HepG2 (cell line): ENCODE measurements around the gene PCBP1. TPM values are rescaled to one million over a fixed set of nuclear protein-coding genes. Genes with fewer than 3 reads are reported as not detected.
A peak's percentile ranks its signal among the peaks of the same experiment; 100 is the strongest.

Experiments
- ADNP ChIP-seq: sonication (generic); formaldehyde crosslinking; IDR thresholded peaks from 2 replicates; pipeline ENCODE4 v1.4.0; 2020; ENCODE audit warnings: missing genetic modification reagents
- ARID5B ChIP-seq: IDR thresholded peaks from 2 replicates; pipeline ENCODE4 v1.4.0; 2020; ENCODE audit warnings: mild to moderate bottlenecking, missing genetic modification reagents
- GLI4 ChIP-seq: sonication (generic); formaldehyde crosslinking; IDR thresholded peaks from 2 replicates; pipeline ENCODE4 v1.5.1; 2020; ENCODE audit warnings: missing genetic modification reagents, mild to moderate bottlenecking, moderate library complexity, borderline replicate concordance
- MTA1 ChIP-seq: sonication (generic); formaldehyde crosslinking; IDR thresholded peaks from 2 replicates; pipeline ENCODE4 v1.4.0; 2020; ENCODE audit warnings: missing genetic modification reagents, mild to moderate bottlenecking, borderline replicate concordance
- NFKBIZ ChIP-seq: IDR thresholded peaks from 2 replicates; pipeline ENCODE4 v1.6.1; 2018; ENCODE audit warnings: missing genetic modification reagents, missing compliant biosample characterization
- PAXIP1 ChIP-seq: sonication (generic); formaldehyde crosslinking; conservative IDR thresholded peaks from 2 replicates; pipeline ENCODE4 v1.4.0; 2020; ENCODE audit warnings: mild to moderate bottlenecking, missing genetic modification reagents, moderate library complexity
- SMARCC2 ChIP-seq: fragments of 450-650 bp; IDR thresholded peaks from 2 replicates; pipeline ENCODE4 v1.6.1; 2017; ENCODE audit warnings: antibody characterized with exemption, mild to moderate bottlenecking
- SP2 ChIP-seq: sonication (generic); formaldehyde crosslinking; IDR thresholded peaks from 2 replicates; pipeline ENCODE4 v1.5.1; 2020; ENCODE audit warnings: mild to moderate bottlenecking, missing genetic modification reagents
- TBX2 ChIP-seq: sonication (generic); formaldehyde crosslinking; IDR thresholded peaks from 2 replicates; pipeline ENCODE4 v1.5.0; 2020; ENCODE audit warnings: missing genetic modification reagents, mild to moderate bottlenecking, borderline replicate concordance
- ZFP91 ChIP-seq: sonication (generic); formaldehyde crosslinking; IDR thresholded peaks from 2 replicates; pipeline ENCODE4 v1.9.0; 2022; ENCODE audit warnings: missing genetic modification reagents, mild to moderate bottlenecking, borderline replicate concordance
- ZNF124 ChIP-seq: sonication (generic); formaldehyde crosslinking; IDR thresholded peaks from 2 replicates; pipeline ENCODE4 v1.4.0; 2020; ENCODE audit warnings: missing genetic modification reagents
- ZNF280D ChIP-seq: sonication (generic); formaldehyde crosslinking; IDR thresholded peaks from 2 replicates; pipeline ENCODE4 v1.5.1; 2020; ENCODE audit warnings: mild to moderate bottlenecking, missing genetic modification reagents
- ZNF513 ChIP-seq: sonication (generic); formaldehyde crosslinking; conservative IDR thresholded peaks from 2 replicates; pipeline ENCODE4 v1.5.0; 2020; ENCODE audit warnings: missing genetic modification reagents
- ZNF589 ChIP-seq: sonication (generic); formaldehyde crosslinking; conservative IDR thresholded peaks from 2 replicates; pipeline ENCODE4 v1.8.0; 2022; ENCODE audit warnings: mild to moderate bottlenecking, moderate library complexity, missing genetic modification reagents
- ZNF644 ChIP-seq: IDR thresholded peaks from 2 replicates; pipeline ENCODE4 v1.6.1; 2016; ENCODE audit warnings: low read depth
- polyA plus RNA-seq, 8 experiments: library from polyadenylated mRNA; depleted of rRNA in 3 of 8; stranded (reverse) in 7 of 8; unstranded in 1 of 8; fragments of >200 nt; fragmentation: Illumina TruSeq in 4 of 8; extraction: Trizol in 4 of 8; gene quantifications; 2 replicates each; pipeline versions ENCODE4 v1.2.1 to v1.2.3, GENCODE V29; 2011 to 2016; ENCODE audit warnings: low read depth in 4 of 8, missing spikeins in 1 of 8, mixed read lengths in 1 of 8; ENCODE audit not compliant: insufficient read depth in 1 of 8
- total RNA-seq, 5 experiments: library from RNA; depleted of rRNA; stranded (reverse); fragments of >200 nt; fragmentation: Illumina TruSeq; extraction: Trizol; gene quantifications; 2 replicates each; pipeline ENCODE4 v1.2.3, GENCODE V29; 2016; ENCODE audit warnings: low read depth in 1 of 5

Gene PCBP1
- total and polyA plus RNA-seq, 2 of the 13 experiments (the other 11 are each of a cell fraction or from before 2014, with no cell fraction given): 32.0 to 137 TPM

DNA sequence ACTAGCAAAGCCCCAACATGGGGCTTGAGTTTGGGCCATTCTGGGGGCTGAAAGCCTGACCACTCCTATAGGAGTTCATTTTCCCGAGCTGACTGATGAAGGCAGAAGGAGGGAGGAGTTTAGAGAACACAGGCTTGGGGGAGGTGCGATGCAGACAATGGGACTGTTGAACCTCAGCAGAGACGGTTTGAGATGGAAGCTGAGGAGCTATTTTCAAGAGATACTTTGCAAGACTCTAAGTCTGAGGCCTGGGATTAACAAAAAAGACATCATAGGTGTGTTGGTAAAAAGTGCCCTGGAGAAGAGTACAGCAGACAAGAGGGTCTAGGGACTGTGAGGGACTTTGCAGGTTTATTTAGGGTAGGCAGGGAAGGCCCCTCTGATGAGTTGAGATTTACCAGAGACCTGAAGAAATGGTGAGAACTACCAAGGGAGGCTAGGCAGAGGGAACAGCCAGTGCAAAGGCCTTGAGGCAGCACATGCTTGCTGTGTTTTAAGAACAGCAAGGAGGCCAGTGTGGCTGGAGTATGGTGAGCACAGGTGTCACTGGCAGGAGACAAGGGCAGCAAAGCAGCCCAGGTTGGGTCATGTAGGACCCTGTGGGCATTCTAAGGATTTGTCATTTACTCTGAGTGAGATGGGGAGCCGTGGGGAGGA is 31.6 kb downstream of the PCBP1 start (continued):
- TF ChIP-seq ZFP91 (CRISPR knock-in tag) (no peak), ZNF124 (CRISPR knock-in tag) (no peak), MTA1 (CRISPR knock-in tag) (no peak), PAXIP1 (CRISPR knock-in tag) (no peak), NFKBIZ (CRISPR knock-in tag) (no peak), GLI4 (CRISPR knock-in tag) (no peak), ZNF513 (CRISPR knock-in tag) (no peak), ZNF280D (CRISPR knock-in tag) (no peak), SMARCC2 (no peak), ZNF589 (CRISPR knock-in tag) (no peak), ZNF644 (CRISPR knock-in tag) (0 out of 2 replicates have a peak, but pooled peaks have one; percentile 17), TBX2 (CRISPR knock-in tag) (no peak), SP2 (no peak), ARID5B (CRISPR knock-in tag) (peak; percentile 33; the same call in 1 of the 2 replicates), ADNP (CRISPR knock-in tag) (no peak)
